ENCODE measurements around the gene EEFSEC.

EEFSEC gene

DNA sequence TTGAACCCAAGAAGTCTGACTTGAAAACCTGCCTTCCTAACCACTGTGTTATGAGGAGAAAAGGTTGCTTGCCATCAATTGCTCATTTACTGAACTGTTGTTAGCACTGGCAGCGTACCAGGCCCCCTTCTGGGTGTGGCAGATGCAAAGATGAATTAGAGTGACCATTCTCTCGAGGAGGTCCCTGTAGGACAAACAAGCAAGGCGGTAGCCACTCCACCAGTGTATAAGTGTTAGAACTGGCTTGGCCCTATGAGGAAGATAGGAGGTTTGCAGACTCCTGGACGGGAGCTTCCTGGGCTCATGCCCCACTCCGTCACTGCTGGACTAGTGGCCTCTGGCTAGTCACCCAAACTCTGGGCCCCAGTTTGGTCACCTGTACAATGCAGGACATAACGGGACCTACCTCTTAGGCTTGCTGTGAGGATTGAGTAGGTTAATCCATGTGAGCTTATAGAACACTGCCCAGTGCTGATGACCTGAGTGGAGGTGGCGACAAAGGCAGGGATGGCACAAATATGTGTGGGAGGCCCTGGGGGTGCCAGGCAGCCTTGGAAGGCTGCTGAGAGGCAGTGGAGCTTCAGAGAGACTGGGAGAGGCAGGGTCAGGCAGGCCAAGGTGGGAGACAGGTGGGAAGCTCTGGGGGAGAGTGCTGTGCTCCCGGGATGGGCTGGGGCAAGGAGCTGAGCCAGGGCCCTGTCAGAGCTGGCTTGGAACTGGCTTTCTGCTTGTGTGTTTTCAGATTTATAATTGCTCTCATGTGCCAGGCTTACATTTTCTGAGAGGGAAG lies 167.5 kb downstream of the EEFSEC start:
- DNase-seq: no peak

GRCh38 chr3:128321418-128321817 lies 168.1 kb downstream of the EEFSEC start:
- no peak for DNase-seq

GRCh38 chr3:128322030-128323022 lies 169.0 kb downstream of the EEFSEC start:
- DNase-seq: peak; percentile 43

- no peak for DNase-seq
These were observed 170.2 kb downstream of the EEFSEC start for GRCh38 chr3:128323206-128324081.

- no peak for DNase-seq
These were observed 171.8 kb downstream of the EEFSEC start for GRCh38 chr3:128324911-128325592.

DNA sequence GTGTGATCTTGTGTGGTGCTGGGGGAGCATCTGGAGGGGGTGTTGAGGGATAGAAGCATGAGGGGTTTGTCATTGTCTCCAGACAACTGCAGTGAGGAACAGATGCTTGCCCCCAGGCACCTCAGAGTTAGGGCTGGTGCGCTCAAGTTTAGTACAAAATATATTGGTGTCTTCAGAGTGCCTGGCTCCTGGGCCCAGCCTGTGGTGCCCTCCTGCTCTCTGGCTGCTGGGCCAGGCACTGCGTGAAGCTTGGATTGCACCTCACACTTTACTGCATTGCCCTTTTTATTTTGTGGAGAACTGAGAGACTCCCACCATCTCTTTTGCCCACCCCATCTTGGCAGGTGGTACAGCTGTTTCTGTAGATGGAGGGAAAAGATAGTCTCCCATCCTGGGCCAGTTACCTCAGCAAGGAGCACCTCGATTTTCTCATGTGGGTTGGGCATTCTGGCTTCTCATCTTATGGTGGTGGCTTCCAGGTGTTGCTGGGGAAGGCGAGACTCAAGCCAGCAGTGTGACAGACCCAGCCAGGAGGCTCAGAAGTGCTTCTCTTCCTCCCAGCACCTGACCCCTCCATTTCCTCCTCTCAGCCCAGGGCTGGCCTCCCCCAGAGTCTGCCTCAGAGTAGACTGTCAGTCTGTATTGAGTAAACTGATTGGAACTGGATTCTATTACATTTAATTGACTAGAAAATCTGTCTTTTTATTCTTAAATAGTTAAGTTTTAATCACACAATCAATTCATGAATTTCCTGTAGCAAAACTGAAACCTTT lies 173.0 kb downstream of the EEFSEC start:
- no peak for DNase-seq

GRCh38 chr3:128327606-128328031 lies 174.3 kb downstream of the EEFSEC start:
- DNase-seq: no peak

DNA sequence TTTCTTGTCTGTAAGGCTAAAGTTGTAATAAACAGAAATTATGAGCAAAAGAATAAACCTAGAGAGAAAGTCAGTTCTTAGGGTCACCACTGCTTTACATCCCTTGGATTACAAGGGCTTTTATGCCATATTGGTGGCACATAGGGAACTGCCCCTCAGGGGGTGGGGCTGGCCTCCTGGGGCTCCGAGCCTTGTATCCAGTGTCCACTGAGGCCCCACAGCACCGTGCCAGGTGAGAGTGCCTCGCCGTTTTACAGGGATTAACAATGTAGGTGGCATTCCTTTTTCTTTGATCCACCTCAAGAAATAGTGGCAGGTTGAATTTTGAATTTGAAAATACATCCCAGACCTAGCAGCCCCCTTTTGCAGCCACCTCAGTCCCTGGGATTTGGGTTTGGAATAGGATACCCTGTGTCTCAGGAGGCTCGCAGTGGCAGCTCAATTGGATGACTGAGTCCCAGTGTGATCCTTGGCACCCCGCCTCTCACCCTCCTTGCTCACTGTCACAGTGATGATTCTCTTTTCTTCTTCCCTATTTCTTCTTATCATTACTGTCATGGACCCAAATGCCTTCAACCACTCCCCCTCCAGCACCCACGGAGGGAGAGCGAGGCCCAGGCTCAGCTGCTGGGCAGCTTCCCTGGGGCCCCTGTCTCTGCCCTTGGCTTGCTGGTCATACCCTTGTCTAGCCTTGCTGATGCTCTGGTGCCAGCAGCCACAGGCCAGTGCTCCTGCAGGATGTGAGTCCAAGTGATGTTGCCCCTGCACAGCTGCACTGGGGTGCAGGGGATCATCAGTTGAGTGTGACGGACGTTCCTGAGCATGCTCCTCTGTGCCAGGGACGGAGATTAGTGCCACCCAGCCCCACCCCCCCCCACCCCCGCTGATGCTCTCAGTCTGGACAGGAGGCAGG lies 175.5 kb downstream of the EEFSEC start:
- DNase-seq: no peak

- DNase-seq: no peak
These were observed 176.4 kb downstream of the EEFSEC start for GRCh38 chr3:128329491-128330213.

GRCh38 chr3:128330214-128330842 lies 177.0 kb downstream of the EEFSEC start:
- no peak for DNase-seq

- DNase-seq: no peak
These were observed 180.9 kb downstream of the EEFSEC start for GRCh38 chr3:128334086-128334645.

DNA sequence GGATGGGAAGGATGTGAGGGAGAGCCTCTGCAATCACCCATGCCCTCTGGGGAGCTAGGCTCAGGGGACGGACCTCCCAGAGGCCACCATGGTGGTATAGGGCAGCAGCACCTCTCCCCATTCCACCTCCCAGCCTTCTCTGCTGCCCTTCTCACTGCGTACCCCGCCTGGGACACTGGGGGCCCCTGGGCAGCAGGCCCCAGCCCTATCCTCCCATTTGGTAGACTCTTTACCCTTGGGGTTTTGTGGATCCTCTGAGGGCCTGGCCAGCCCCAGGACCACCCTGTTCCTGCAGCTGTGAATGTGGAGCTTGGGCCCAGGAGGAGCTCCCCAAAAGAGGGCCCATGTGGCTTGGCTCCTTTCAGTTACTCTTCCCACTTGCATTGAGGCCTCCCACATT lies 181.5 kb downstream of the EEFSEC start:
- DNase-seq: no peak

GRCh38 chr3:128335621-128336296 lies 182.5 kb downstream of the EEFSEC start:
- DNase-seq: no peak

GRCh38 chr3:128336337-128337156 lies 183.3 kb downstream of the EEFSEC start:
- no peak for DNase-seq

DNA sequence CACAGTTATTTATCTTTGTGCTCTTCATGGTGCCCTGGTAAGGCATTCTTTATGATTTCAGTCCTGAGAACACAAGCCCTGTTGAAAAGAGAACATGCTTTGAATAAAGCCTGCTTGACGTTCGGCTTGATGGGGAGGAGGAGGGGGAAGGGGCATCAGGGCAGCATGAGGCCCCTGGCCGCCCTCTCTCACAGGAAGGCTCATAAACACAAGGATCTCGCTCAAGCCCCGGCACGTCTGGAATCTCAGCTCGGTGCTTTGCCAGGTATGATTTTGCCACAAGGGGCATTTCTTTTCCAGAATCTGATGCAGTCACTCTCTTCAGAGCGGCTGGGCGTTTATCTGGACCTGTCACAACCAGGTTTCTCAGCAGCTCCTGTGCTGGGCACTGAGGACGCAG lies 184.0 kb downstream of the EEFSEC start:
- no peak for DNase-seq

- no peak for DNase-seq
These were observed 185.5 kb downstream of the EEFSEC start for GRCh38 chr3:128338536-128339330.

Measured in activated T-cell treated with anti-CD3 and anti-CD28 coated beads for 4 hours (primary cell).